ENCODE results near the gene PLD1.

Gene PLD1

DNA sequence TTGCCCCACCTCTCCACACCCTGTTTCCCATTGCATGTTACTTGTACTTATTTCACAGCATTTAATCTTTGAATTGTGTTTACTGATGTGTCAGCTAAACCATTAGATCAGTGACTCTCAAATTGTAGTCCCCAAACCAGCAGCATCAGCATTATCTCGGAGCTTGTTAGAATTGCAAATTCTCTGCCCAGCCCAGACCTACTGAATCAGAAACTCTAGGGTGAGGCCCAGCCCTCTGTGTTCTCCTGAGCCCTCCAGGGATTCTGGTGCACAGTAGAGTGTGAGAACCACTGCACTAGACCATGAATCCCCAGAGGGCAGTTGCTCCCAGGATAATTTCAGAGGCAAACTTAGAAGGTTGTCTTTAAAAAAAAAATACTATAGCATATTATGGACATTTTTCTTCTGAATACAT lies 13.0 kb downstream of the PLD1 start:
- no peak for DNase-seq (ENCODE audit: low read depth in 1 of 2, low spot score in 1 of 2)

DNA sequence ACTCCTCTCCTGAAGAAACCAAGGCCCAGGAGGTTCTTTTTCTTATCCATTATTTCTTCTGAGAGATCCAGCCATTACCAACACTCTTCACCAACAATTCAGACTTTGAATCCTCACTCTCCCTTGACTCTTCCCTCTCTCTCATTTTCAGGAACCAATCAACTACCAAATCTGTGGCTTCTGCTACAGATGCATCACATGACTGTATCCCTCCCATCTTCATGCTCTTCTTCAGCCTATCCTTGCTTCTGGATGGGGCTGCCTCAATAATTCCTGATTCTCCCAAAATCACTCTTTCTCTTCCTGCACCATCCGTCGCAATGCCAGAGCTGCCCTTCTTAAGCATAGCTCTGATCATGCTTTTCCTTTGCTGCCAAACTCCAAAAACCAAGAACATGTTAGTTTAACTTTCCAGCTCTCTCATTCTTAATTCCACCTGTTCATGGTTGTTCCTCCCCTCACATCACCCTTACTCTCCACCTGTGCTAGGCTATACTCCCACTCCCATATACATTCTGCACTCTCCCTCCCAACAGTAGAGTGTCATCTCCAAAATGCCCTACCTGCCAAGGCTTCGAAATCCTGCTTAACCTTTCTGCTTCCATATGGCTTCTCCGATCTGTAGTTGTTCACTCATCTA lies 13.5 kb downstream of the PLD1 start:
- DNase-seq (ENCODE audit: low read depth in 1 of 2, low spot score in 1 of 2), result no peak

DNA sequence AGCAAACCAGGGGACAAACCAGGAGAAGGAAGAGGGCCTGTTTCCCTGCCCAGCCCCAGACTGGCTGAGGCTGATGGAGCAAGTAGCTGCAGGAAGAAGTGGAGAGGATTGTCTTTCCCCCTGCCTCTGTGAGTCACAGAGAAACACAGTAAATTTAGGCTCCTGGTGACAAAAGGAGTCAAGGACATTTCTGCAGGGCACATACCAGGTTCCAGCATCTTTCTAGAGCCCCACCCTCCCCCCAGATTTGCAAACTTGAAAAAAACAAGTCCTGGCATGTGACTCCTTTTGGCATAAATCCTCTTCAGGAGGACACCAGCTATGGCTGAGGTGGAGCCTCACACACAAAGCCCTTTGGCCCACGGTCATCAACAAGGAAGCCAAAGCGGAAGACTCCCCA lies 17.8 kb downstream of the PLD1 start:
- DNase-seq (ENCODE audit: low read depth in 1 of 2, low spot score in 1 of 2), result no peak

DNA sequence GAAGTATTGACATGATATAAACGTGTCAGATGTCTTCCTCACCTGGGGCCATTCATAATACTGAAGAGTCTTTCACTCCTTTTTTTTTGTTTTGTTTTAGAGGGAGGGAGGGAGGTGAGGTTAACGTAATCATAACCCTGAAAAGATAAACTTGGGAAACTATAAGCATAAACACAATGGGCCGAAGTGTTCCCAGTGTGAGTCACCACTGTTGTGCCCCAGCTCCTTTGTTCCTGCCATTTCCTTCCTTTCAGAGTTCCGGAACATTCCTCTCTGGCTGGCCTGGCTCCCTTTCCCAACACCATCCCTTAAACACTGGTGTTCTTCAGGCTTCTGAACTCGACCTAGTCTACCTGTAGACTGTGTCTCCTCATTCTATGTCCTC lies 18.6 kb downstream of the PLD1 start:
- DNase-seq (ENCODE audit: low read depth in 1 of 2, low spot score in 1 of 2), result no peak

DNA sequence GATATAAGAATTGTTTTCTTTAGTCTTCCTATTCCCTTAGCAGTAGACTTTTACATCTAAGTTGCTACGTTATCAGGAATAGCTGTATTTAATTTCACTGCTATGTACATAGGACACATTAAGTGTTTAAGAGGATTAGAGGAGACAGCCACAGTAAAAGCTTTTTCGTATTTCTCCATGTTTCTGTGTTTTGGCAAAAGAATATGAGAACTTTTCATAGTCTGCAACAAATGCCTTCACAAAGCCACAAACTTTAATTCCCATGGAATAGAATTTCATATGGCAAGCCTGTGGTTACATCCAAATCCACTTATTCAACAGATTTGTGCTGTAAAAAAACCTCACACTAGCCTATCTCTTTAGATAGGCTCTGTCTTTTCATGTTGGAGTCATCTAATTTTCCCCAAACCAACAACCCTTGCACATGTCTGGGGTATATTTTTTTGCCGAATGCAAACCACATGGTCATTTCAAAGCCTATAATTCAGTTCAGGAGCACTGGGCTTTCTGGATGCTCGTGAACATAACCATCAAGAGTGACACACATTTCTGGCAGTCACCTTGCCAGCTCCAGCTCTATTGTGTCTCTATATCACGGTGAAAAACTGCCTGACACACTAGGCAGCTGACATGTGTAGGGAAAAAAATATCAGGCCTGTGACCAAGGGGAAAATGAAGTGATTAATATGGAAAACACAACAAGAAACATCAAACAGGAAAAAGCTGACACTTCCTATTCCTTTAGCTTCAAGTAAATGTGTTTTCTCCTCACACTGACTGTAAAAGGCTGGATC lies 19.2 kb downstream of the PLD1 start:
- DNase-seq (ENCODE audit: low read depth in 1 of 2, low spot score in 1 of 2), result no peak

DNA sequence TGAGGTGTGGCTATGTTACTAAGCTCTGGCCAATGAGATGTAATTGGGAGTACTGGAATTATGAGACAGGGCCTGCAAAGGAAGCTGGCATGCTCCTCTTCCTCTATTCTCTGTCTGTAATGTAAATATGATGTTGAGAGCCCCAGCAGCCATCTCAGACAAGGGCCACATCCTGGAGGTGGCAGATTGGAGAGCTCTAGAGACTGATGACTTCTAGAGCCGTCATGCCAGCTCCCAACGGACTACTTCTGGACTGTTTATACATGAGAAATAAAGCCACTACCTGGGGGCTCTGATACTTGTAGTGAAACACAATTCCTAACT lies 19.7 kb downstream of the PLD1 start:
- no peak for DNase-seq (ENCODE audit: low read depth in 1 of 2, low spot score in 1 of 2)

DNA sequence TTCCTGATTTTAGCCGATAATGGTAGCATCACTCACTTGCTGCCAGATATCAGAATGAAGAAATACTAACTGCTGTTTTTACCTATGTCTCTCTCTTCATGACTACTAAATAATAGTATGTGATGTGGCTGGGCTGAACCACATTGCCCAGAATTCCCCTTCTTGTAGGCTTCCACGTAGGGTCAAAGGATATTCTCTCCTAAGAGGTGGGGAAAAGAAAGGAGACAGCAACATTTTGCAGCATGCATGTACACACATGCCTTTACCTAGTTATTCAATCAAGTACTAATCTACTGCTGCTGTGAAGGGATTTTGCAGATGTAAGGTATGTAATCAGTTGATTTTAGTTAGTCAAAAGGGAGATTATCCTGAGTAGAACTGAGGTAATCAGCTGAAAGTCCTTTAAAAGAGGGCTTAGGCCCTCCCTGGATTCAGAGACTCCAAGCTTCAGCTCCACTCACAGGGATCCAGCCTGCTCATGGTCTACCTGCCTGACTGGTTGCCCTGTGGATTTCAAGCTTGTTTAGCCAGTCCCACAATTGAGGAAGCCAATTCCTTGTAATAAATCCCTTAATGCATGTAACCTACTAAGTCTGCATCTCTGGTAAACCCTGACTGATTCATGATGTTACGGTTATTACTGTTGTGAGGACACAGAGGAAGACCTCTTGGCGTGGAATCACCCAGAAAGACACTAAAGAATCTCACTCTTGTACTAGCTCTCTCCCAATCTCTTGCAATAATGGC lies 20.4 kb downstream of the PLD1 start:
- no peak for DNase-seq (ENCODE audit: low read depth in 1 of 2, low spot score in 1 of 2)

DNA sequence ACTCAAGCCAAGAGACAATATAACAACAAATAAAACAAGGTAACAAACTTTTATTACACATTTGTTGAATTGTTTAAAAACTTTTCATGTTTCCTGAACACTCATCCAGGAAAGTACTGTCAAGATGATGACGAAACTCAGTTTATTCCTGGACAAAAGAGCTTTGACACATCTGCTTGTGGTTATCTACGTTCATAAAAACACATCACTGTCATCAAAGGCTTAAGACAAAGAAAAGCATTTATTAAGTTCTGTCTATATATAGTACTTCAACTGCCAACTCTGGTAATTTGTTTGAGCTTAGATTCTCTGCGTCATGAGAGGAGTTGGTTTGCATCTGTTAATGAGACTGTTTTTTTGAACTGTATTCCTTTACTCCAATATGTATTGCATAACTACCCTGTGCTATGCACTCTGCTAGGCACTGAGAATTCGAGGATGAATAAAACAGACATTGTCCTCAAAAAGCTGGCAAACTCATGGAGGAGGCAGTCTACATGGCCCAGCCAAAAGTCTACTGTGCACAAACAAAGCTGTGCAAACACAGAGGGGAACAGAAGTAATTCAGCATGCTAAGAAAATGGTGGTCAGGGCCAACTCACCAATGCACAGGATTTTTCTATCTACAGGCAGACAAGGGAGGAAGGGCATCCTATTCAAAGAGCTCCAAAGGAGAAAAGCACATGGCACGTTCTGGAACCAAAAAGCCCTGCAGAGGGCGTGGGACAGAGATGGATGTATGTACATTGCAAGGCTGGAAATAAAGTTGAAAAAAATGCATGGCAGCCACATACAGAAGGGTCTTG lies 21.5 kb downstream of the PLD1 start:
- no peak for DNase-seq (ENCODE audit: low read depth in 1 of 2, low spot score in 1 of 2)

DNA sequence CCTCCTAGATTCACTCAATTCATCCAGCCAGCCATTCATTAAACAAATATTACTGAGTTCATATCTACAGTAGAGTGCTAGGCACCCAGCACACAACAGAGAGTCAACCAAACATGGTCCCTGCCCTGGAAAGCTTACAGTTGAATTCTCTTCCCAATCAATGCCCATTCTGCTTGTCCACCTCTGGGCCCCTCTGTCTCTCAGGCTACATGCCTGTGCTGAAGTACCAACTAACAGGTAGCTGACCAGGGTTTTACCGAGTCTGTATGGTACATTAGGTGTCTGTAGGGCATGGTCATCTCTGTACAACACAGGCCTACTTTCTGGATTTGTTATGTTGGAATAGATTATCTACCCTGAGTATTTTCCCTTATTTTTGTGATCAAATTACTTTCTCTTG lies 23.3 kb downstream of the PLD1 start:
- DNase-seq (ENCODE audit: low read depth in 1 of 2, low spot score in 1 of 2), result no peak

DNA sequence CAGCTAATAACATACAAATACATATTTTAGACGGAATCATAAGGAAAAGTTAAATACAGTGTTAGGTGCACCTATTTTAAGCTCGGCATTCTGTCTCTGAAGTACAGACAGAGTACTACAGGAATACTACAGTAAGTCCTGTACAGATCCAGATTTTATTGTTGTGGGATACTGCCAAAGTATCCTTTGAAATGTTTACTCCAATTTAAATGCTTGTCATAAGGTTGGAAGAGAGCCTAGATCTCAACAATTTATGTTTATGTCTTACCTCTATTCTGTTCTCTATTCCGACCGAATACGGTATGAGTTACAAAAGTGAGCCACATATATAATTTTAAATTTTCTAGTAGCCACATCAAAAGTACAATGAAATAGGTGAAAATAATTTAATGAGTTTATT lies 25.3 kb downstream of the PLD1 start:
- DNase-seq (ENCODE audit: low read depth in 1 of 2, low spot score in 1 of 2), result no peak

DNA sequence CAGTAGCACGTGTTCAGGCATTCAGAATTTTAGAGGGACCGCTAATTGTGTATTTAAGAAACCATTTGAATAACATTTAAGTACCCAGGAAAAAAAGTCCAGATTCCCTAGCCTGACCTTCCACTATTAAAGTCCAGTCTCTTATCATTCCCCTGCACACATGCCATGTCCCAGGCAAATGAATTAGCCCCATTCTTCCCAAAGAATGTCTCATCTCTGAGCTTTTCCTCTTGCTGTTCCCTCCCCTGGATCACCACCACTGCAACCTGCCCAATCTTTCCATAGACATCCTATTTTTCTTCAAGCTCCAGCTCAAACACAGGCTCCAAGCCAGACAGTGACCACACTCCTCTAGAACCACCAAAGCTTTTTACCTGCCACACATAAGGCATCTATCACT lies 25.9 kb downstream of the PLD1 start:
- no peak for DNase-seq (ENCODE audit: low read depth in 1 of 2, low spot score in 1 of 2)

DNA sequence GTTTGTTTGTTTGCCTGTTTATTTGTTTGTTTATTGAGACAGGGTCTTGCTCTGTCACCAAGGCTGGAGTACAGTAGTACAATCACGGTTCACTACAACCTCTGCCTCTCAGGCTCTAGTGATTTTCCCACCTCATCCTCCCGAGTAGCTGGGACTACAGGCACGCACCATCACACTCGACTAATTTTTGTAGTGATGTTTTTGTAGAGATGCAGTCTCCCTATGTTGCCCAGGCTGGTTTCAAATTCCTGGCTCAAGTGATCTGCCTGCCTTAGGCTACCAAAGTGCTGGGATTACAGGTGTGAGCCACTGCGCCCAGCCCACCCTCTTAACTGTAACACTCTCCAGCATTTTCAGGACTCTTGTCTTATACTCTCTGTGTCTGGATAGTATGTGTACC lies 26.7 kb downstream of the PLD1 start:
- DNase-seq (ENCODE audit: low read depth in 1 of 2, low spot score in 1 of 2), result no peak

DNA sequence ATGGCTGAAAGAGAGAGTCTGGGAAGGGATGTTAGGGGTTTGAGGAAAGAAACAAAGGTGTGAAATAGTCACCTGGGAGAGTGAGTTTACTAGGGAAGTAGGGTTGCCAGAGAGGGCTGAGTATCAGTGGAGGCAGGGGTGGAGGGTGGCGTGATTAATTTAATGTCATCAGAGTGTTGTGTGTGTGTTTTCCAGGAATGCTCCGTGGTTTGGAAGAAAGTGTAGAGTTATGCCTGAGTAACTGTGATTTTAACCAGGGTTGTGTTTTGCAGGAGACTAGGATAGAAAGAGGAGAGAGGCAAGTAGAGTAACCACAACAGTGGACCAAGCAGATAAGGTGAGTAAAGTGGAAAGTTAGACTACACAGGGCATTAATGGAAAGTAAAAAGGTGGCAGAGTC lies 27.2 kb downstream of the PLD1 start:
- DNase-seq (ENCODE audit: low read depth in 1 of 2, low spot score in 1 of 2), result no peak

DNA sequence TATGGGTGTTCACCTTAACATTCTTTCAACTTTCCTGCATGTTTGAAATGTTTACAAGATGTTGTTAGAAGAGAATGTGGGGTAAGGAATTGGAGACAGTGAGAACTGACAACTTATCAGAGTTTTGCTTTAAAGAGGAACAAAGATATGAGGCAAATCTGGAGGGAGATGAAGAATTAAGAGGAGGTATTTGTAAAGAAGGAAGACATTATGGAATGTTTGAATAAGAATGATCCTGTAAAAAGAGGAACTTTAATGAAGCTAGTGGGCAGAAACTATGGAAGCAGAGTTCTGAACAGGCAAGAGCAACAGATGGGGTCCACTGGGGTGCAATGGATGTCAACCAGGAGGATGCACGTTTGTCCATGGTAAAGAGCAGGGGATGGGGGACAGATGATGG lies 27.7 kb downstream of the PLD1 start:
- no peak for DNase-seq (ENCODE audit: low read depth in 1 of 2, low spot score in 1 of 2)

DNA sequence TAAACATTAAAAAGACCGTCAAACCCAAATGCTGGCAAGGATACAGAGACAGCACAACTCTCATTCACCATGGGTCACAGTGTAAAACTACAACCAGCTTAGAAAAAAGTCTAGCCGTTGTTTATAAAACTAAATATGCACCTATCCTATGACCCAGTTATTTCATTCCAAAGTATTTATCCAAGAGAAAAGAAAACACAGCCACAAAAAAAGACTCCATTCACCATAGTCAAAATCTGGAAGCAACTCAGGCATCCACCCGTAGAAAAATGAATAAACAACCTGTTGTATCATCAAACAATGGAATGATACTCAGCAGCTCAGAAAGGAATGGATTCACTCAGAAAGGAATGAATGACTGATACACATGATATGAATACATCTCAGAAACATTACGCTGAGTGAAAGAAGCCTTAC lies 28.6 kb downstream of the PLD1 start:
- no peak for DNase-seq (ENCODE audit: low read depth in 1 of 2, low spot score in 1 of 2)

DNA sequence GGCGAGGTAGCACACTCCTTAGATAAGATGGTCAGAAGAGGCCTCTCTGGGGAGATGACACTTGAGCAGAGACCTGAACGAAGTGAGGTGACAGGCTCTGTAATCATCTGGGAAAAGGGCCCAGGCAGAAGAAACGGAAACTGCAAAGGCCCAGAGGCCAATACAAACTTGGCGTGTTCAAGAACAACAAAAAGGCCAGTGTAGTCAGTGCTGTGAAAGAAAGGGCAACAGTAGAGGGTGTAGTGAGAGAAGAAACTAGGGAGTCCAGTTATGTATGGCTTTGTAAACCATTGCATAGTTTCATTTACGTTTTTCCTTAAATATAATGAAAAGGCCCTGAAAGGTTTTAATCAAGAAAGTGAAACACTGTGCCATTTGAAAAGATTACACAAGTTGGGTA lies 31.8 kb downstream of the PLD1 start:
- DNase-seq (ENCODE audit: low read depth in 1 of 2, low spot score in 1 of 2), result no peak

DNA sequence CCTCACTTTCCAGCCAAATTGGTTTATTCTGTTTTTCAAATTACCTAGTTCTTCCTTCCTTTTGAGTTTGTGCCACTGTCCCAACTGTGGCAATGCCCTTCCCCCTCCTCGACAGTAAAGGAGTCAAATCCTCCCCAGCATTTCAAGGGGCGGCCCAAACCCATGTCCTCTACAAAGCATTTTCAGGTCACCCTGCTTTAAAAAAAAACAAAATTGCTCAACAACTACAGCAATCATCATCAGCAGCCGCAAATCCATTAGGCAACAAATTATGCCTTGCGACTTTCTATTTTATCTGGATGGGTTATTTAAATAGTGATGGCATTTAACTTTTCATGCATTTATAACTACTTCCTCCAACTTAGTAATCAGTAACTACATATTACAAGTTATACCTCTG lies 32.7 kb downstream of the PLD1 start:
- DNase-seq (ENCODE audit: low read depth in 1 of 2, low spot score in 1 of 2), result no peak

DNA sequence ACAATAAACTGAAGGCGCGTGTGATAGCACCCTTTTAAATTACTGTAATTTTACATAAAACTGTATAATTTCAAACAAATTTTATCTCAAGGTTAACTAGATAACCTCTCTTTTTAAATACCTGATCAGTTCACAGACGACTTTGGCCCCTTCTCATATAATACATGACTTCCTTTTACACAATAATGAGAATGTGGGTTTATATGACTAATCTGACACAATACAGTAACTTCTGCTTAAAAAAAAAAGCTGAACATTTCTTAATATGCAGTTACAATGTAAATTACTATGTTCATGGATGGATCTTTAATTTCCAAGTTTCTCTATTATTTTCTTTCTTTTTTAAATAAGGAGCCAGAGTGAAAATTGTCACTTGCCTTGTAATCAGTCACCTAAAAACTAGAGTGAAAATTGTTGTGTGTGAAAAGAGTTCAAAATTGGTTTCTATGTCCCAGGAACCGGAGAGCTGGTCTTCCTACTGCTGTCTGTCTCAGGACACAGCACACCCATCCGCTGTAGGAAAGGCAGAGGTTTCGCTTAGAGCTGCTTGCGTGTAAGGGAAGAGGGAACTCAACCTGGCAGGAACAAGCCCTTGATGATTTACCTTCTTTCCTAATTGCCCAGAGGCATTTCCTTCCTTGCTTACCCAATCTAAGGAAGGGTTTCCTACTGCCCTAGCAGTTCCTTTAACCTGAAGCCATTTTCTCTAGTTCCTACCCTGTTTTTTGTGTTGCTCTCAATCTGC lies 33.3 kb downstream of the PLD1 start:
- DNase-seq (ENCODE audit: low read depth in 1 of 2, low spot score in 1 of 2), result no peak

DNA sequence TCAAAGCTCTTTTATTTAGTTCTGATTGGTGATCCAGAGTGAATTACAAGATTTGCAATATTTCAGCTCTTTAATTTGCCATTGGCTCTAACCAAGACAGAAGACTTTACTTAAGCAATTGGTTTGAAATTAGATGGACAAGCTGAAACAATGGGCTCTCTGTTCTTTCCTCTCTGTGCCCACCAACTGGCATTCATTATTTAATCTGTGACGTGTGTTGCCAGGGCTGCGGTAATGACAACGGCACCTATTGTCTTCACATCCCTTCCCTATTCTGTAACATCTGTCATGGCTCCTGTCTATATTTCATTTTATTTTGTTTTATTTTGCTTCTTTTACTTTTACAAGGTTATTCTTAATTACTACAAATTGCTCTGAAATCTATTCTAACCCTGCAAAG lies 33.9 kb downstream of the PLD1 start:
- DNase-seq (ENCODE audit: low read depth in 1 of 2, low spot score in 1 of 2), result no peak

DNA sequence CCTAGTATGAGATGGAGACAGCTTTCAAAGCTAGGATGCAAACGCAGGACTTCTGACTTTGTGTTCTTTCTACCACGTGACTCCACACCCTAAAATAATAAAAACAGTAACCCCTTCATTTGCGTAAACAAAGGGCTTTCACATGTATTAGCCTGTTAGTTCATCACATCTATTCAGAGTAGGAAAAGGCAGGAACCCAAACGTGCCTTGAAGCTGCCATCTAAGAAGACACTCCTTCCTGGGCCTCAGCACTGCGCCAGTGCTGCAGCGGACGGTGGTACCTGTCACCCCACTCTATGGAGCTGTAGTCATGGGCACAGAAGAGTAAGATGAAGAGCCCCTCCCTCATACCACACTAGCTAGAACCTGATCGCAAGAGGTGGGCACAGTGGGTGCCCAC lies 34.3 kb downstream of the PLD1 start:
- no peak for DNase-seq (ENCODE audit: low read depth in 1 of 2, low spot score in 1 of 2)

DNA sequence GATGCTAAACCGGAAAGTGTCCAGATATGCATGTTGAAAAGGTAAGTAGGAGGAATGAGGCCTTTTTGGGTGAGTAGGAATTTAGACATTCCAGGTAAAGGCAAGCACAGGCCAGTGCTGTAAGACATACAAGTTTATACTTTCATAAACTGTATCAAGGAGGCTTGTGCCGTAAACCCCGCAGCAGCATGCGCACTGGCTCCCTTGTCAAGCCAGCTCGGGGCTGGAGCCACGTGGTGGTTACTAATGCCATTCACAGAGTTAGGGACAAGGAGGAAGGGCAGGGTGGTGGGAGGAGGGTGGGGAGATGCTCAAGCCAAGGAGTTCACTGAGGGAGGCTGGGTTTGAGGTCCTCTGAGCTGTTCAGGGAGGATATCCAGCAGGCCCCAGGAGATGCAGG lies 35.8 kb downstream of the PLD1 start:
- no peak for DNase-seq (ENCODE audit: low read depth in 1 of 2, low spot score in 1 of 2)

Data from stimulated activated CD4-positive, alpha-beta T cell treated with anti-CD3 and anti-CD28 coated beads, Interleukin-15, amount 100 ng/mL, for 1 hour (primary cell).